Fibroblast of lung (primary cell): Measurements from ENCODE around the gene GPC5. TPM values are rescaled to one million over a fixed set of nuclear protein-coding genes. Genes with fewer than 3 reads are reported as not detected.

ENCODE experiments used
- DNase-seq, 2 donors: peaks; one replicate each; pipeline versions ENCODE4 v3.0.0 to v3.0.0-alpha.2; 2010; ENCODE audit warnings: low read depth in 2 of 2
- H2AFZ ChIP-seq: 2 replicates; pipeline ENCODE4 v1.5.1; 2012; ENCODE audit warnings: low read length, control low read depth, inconsistent platforms
- H3K27ac ChIP-seq: 2 replicates; pipeline ENCODE4 v1.5.1; 2011; ENCODE audit warnings: low read length, control low read depth; ENCODE audit not compliant: insufficient read depth
- H3K27me3 ChIP-seq: 2 replicates; pipeline ENCODE4 v1.5.1; 2011; ENCODE audit warnings: mild to moderate bottlenecking, low read length; ENCODE audit not compliant: control insufficient read depth, insufficient read depth
- H3K36me3 ChIP-seq: 2 replicates; pipeline ENCODE4 v1.5.1; 2011; ENCODE audit warnings: low read length; ENCODE audit not compliant: control insufficient read depth, insufficient read depth
- H3K4me1 ChIP-seq: 2 replicates; pipeline ENCODE4 v1.5.1; 2011; ENCODE audit warnings: low read length; ENCODE audit not compliant: control insufficient read depth, insufficient read depth; ENCODE audit errors: extremely low read depth
- H3K4me2 ChIP-seq: 2 replicates; pipeline ENCODE4 v1.5.1; 2011; ENCODE audit warnings: low read length, control low read depth; ENCODE audit not compliant: insufficient read depth; ENCODE audit errors: extremely low read depth
- H3K4me3 ChIP-seq, 4 experiments: fragments of 200-600 bp in 1 of 4; sonication (generic) in 1 of 4; replicated peaks in 1 of 4; 2 replicates each; pipeline ENCODE4 v1.5.1; 2011 to 2016; ENCODE audit warnings: low read length in 4 of 4, low read depth in 3 of 4, mild to moderate bottlenecking in 3 of 4, control low read depth in 2 of 4, inconsistent platforms in 1 of 4, mixed read lengths in 1 of 4; ENCODE audit not compliant: insufficient read depth in 1 of 4; ENCODE audit errors: control extremely low read depth in 1 of 4
- H3K79me2 ChIP-seq: 2 replicates; pipeline ENCODE4 v1.5.1; 2012; ENCODE audit warnings: mild to moderate bottlenecking, low read length, inconsistent platforms; ENCODE audit not compliant: control insufficient read depth, insufficient read depth
- H3K9ac ChIP-seq: 2 replicates; pipeline ENCODE4 v1.5.1; 2011; ENCODE audit warnings: mild to moderate bottlenecking, low read length, control low read depth; ENCODE audit not compliant: insufficient read depth
- H3K9me3 ChIP-seq: 2 replicates; pipeline ENCODE4 v1.5.1; 2012; ENCODE audit warnings: low read depth, low read length; ENCODE audit not compliant: control insufficient read depth, insufficient read depth
- H4K20me1 ChIP-seq: 2 replicates; pipeline ENCODE4 v1.5.1; 2011; ENCODE audit warnings: low read length; ENCODE audit not compliant: control insufficient read depth, insufficient read depth; ENCODE audit errors: extremely low read depth
- EZH2 ChIP-seq: IDR thresholded peaks from 2 replicates; pipeline ENCODE4 v1.5.1; 2012; ENCODE audit warnings: low read length, control low read depth, mild to moderate bottlenecking; ENCODE audit errors: missing control alignments
- polyA plus RNA-seq, 2 donors: library from polyadenylated mRNA; depleted of rRNA in 1 of 2; stranded (reverse) in 1 of 2; unstranded in 1 of 2; fragments of >200 nt; gene quantifications; 2 replicates each; pipeline ENCODE4 v1.2.1, GENCODE V29; 2011 to 2012; ENCODE audit warnings: missing spikeins in 1 of 2
- total RNA-seq: library from RNA; depleted of rRNA; stranded (reverse); fragments of >200 nt; gene quantifications from 2 replicates; pipeline ENCODE4 v1.2.1, GENCODE V29; 2014
- TF ChIP-seq, protein P1 (sequence below), 2 donors: IDR thresholded peaks in 1 of 2; conservative IDR thresholded peaks in 1 of 2; 1 replicate in 1 of 2; 2 replicates in 1 of 2; pipeline ENCODE4 v1.5.1; 2011 to 2012; ENCODE audit warnings: low read length in 2 of 2, control low read depth in 1 of 2, inconsistent platforms in 1 of 2, low read depth in 1 of 2, mild to moderate bottlenecking in 1 of 2

GPC5 gene
- total and polyA plus RNA-seq, 2 donors (not counting 1 experiment from before 2014, with no cell fraction given) = 0.17 TPM; not detected in 1

DNA sequence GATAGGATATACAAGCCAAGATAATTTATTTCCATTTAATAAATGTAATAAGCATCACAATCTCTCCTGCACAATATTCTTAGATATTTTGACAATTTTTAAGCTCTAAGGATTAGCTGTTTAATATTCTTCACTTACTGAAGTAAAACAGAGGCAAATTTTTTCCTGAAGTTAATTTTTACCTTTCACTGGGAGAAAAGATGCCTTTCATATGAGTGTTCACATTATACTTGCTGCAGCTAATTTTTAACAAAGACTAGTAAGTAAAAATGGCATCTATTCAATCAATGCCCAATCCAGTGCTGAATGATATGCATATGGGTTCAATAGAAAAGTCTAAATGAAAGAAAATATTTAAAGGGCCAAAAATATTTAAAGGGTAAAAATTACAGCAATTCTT lies 1451.0 kb downstream of the GPC5 start:
- no peak for TF ChIP-seq EZH2
- H3K27me3 ChIP-seq = no peaks in the 10 kb centered on the region
- no peaks in the 10 kb centered on the region for H4K20me1 ChIP-seq
- H2AFZ ChIP-seq = no peak overlapping the region
- no peaks in the 10 kb centered on the region for H3K9me3 ChIP-seq
- H3K9ac ChIP-seq = no peak overlapping the region
- no peaks in the 10 kb centered on the region for H3K79me2 ChIP-seq
- H3K27ac ChIP-seq = no peak overlapping the region
- no peak overlapping the region for H3K4me3 ChIP-seq
- H3K4me1 ChIP-seq = no peaks in the 10 kb centered on the region
- no peak for DNase-seq
- no peaks in the 10 kb centered on the region for H3K36me3 ChIP-seq
- H3K4me2 ChIP-seq = no peak overlapping the region

DNA sequence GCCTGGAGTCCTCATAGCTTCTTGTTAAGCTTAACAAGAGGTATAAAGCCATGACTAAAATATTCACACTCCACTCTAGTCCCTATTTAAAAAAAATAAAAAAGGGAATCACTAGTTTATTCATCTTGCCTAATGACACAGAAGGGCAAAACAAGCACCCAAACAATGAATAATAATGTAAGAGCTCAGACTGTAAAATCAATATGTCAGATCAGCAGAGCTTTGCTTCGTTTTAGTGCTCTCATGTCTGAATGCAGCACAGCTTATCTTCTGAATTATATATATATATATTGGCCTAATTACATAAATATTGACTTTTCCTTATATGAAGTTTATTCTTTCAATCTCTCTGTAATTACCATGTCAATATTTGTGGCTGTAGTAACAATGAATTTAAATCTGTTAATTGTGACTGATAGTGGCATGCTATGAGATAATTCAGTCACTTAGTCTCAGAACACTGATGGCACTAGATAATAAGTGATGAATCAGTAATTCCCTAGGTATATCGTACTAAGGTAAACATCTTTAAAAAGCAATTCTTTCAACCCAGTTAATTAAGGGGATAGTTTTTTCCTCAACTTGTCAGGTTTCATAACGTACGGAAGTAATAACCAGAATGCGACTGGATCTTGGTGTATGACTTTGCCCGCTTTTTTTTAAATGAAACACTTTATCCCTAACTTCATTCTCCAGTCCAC lies 1466.3 kb downstream of the GPC5 start:
- Histone ChIP-seq H3K4me1 (no peaks in the 10 kb centered on the region), H3K27ac (no peak overlapping the region), H3K36me3 (no peaks in the 10 kb centered on the region), H3K9me3 (no peaks in the 10 kb centered on the region), H3K4me3 (no peak overlapping the region), H2AFZ (no peak overlapping the region), H3K4me2 (no peak overlapping the region), H4K20me1 (no peaks in the 10 kb centered on the region), H3K27me3 (no peaks in the 10 kb centered on the region), H3K9ac (no peak overlapping the region), H3K79me2 (no peaks in the 10 kb centered on the region)
- no peak for TF ChIP-seq EZH2
- TF ChIP-seq, protein P1, sequence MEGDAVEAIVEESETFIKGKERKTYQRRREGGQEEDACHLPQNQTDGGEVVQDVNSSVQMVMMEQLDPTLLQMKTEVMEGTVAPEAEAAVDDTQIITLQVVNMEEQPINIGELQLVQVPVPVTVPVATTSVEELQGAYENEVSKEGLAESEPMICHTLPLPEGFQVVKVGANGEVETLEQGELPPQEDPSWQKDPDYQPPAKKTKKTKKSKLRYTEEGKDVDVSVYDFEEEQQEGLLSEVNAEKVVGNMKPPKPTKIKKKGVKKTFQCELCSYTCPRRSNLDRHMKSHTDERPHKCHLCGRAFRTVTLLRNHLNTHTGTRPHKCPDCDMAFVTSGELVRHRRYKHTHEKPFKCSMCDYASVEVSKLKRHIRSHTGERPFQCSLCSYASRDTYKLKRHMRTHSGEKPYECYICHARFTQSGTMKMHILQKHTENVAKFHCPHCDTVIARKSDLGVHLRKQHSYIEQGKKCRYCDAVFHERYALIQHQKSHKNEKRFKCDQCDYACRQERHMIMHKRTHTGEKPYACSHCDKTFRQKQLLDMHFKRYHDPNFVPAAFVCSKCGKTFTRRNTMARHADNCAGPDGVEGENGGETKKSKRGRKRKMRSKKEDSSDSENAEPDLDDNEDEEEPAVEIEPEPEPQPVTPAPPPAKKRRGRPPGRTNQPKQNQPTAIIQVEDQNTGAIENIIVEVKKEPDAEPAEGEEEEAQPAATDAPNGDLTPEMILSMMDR (conservative IDR thresholded peaks at IDR 0.05 in 1 of 2, IDR thresholded peaks at IDR 0.05 in 1 of 2; ENCODE audit: low read depth in 1 of 2, low read length in 2 of 2) = no peak
- DNase-seq = no peak

DNA sequence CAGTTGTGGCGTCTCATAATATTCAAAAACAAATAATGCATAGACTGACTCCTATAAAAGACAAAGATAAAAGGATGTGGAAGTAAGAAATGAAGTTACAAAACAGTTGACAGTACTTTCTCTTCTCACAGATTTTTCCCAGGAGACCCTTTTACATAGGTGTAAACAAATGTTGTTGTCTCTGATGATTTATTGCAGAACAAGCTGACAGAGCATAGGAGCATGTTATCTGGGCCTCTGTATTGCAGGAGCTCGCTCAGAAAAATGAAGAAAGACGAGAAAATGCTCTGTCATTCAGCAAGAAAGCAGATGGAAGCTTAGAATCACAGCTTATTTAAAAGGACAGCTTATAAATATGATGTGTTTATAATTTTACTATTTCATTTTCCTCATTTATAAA lies 1474.6 kb downstream of the GPC5 start:
- H3K4me1 ChIP-seq = no peaks in the 10 kb centered on the region
- no peaks in the 10 kb centered on the region for H4K20me1 ChIP-seq
- H2AFZ ChIP-seq = no peak overlapping the region
- H3K27me3 ChIP-seq = no peaks in the 10 kb centered on the region
- DNase-seq = peak in 1 of 2 donors; percentile 10
- no peak overlapping the region for H3K27ac ChIP-seq
- no peak overlapping the region for H3K4me2 ChIP-seq
- H3K4me3 ChIP-seq = no peak overlapping the region
- no peaks in the 10 kb centered on the region for H3K79me2 ChIP-seq
- no peaks in the 10 kb centered on the region for H3K36me3 ChIP-seq
- no peaks in the 10 kb centered on the region for H3K9me3 ChIP-seq
- TF ChIP-seq EZH2 = no peak
- TF ChIP-seq, protein P1 (conservative IDR thresholded peaks at IDR 0.05 in 1 of 2, IDR thresholded peaks at IDR 0.05 in 1 of 2; ENCODE audit: low read depth in 1 of 2, low read length in 2 of 2) = no peak
- H3K9ac ChIP-seq = no peak overlapping the region
